Measurements from ENCODE around the gene IFT74. TPM values are rescaled to one million over a fixed set of nuclear protein-coding genes. Genes with fewer than 3 reads are reported as not detected.

IFT74 gene
- total and polyA plus RNA-seq, 10 of the 15 experiments (the other 5 are each of a cell fraction or from before 2014, with no cell fraction given), result 7.6 to 15.4 (median 12.3) TPM

DNA sequence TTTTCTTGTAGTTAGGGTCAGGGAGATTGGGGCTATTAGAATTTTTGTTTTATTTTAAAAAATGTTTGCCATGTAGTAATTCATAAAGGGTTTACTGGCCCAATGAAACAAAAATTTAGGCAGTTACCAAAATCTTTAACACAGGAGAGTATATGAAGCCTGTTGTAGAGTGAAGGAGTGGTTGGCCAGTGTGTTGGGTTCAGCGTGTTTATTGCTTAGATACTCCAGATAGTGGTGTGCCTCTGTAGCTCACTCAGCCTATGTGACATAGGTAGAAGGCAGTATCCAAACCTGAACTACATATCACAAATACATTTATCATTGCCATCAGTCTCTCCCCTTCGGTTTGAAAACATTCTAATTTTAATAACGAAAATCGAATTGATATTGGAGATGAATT lies 154.0 kb downstream of the IFT74 start:
- DNase-seq (ENCODE audit: low read depth, low spot score) (no peak), FAIRE-seq (no peak), ATAC-seq (no peak)
- Histone ChIP-seq H3K79me2 (ENCODE audit: control insufficient read depth, insufficient read depth, low read length) (no peaks in the 10 kb centered on the region), H3K9me3 (replicated peaks; ENCODE audit: control insufficient read depth, insufficient read depth, low read length) (no peaks in the 10 kb centered on the region), H3K27ac (ENCODE audit: control insufficient read depth, insufficient read depth) (no peak overlapping the region), H3K4me3 (no peak overlapping the region), H3K4me1 (ENCODE audit: control insufficient read depth, insufficient read depth, low read length) (no peaks in the 10 kb centered on the region), H3K36me3 (ENCODE audit: control insufficient read depth in 2 of 2, insufficient read depth in 2 of 2, low read length in 1 of 2) (no peaks in the 10 kb centered on the region), H4K20me1 (ENCODE audit: control insufficient read depth, insufficient read depth) (no peaks in the 10 kb centered on the region), H3K9ac (ENCODE audit: control insufficient read depth, insufficient read depth, low read length) (no peak overlapping the region), H3K27me3 (replicated peaks in 1 of 2; ENCODE audit: control insufficient read depth in 2 of 2, insufficient read depth in 2 of 2, low read length in 1 of 2) (no peaks in the 10 kb centered on the region), H2AFZ (ENCODE audit: control insufficient read depth, low read depth, low read length) (no peak overlapping the region), H3K4me2 (ENCODE audit: control insufficient read depth, insufficient read depth) (no peak overlapping the region)
- CTCF ChIA-PET, result no interaction called here
- POLR2A ChIA-PET, result no interaction called here
- no peak for TF ChIP-seq REST (IDR thresholded peaks at IDR 0.05; ENCODE audit: low read depth, low read length)
- no peak for TF ChIP-seq JUNB (IDR thresholded peaks at IDR 0.05)
- TF ChIP-seq E2F8 (IDR thresholded peaks at IDR 0.05; ENCODE audit: low read depth, partially characterized antibody), result no peak
- no peak for TF ChIP-seq YBX1 (IDR thresholded peaks at IDR 0.05)
- no peak for TF ChIP-seq WRNIP1 (IDR thresholded peaks at IDR 0.05; ENCODE audit: borderline replicate concordance, low read depth, low read length)
- TF ChIP-seq USF1 (IDR thresholded peaks at IDR 0.05; ENCODE audit: borderline replicate concordance, extremely low read length, insufficient read depth, low read depth, low read length), result no peak
- TF ChIP-seq, protein P1, sequence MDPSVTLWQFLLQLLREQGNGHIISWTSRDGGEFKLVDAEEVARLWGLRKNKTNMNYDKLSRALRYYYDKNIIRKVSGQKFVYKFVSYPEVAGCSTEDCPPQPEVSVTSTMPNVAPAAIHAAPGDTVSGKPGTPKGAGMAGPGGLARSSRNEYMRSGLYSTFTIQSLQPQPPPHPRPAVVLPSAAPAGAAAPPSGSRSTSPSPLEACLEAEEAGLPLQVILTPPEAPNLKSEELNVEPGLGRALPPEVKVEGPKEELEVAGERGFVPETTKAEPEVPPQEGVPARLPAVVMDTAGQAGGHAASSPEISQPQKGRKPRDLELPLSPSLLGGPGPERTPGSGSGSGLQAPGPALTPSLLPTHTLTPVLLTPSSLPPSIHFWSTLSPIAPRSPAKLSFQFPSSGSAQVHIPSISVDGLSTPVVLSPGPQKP (IDR thresholded peaks at IDR 0.05; ENCODE audit: low read depth, low read length), result no peak
- TF ChIP-seq SMAD1 (IDR thresholded peaks at IDR 0.05; ENCODE audit: low read depth, partially characterized antibody), result no peak
- intact Hi-C loops (cut with micrococcal nuclease; ENCODE audit: unreplicated experiment), result no loop called here
- no TSS peak for BruUV-seq (replicated peaks)
- SMC1A ChIA-PET (ENCODE audit: uncharacterized antibody, unreplicated experiment), result no interaction called here
- 2% methylated on average over 4 of the region's 4 CpGs for WGBS (ENCODE audit: insufficient coverage, insufficient replicate concordance, low lambda C conversion rate, missing lambda C conversion rate)
- RAD21 ChIA-PET (ENCODE audit: unreplicated experiment), result no interaction called here
- in situ Hi-C loops (cut with MboI), result loop anchor here (5.0 kb wide), 1 partner anchor 52 kb away; no protein-coding TSS in a partner anchor

Data from GM12878 (cell line).